ENCODE results near the gene TRMT10B.
"Not testable (repeated sequence)": the region's sequence is repeated elsewhere in the genome, so short reads cannot be mapped to it uniquely, and the experiment has no call there.

Gene TRMT10B

GRCh38 chr9:37801287-37801850 lies 47.8 kb downstream of the TRMT10B start:
- H3K4me3 ChIP-seq (ENCODE audit: low read depth, low read length): peak overlapping the region; percentile 99
- TF ChIP-seq CTCF (IDR thresholded peaks at IDR 0.05; ENCODE audit: insufficient read depth, low read length, missing control alignments): no peak
- POLR2A ChIA-PET: interaction anchor here (0.8 to 1.2 kb wide), 3 partner anchors 8 to 209 kb away, joined by 4 to 5 read pairs (median 4); partner anchors contain the start of gene TOMM5
- no peak for DNase-seq (ENCODE audit: low read depth, low spot score)
- CTCF ChIA-PET: interaction anchor here (1.3 to 1.8 kb wide), 2 partner anchors 18 to 53 kb away, joined by 4 to 5 read pairs; no protein-coding TSS in a partner anchor

- DNase-seq (ENCODE audit: low read depth, low spot score): no peak
- ChIA-PET CTCF (interaction anchor here (0.7 kb wide), 1 partner anchor 57 kb away, joined by 3 read pairs; no protein-coding TSS in a partner anchor), POLR2A (interaction anchor here (0.8 to 1.2 kb wide), 3 partner anchors 8 to 210 kb away, joined by 4 to 5 read pairs (median 4); partner anchors contain the start of gene TOMM5)
- peak overlapping the region; percentile 99 for H3K4me3 ChIP-seq (ENCODE audit: low read depth, low read length)
- TF ChIP-seq CTCF (IDR thresholded peaks at IDR 0.05; ENCODE audit: insufficient read depth, low read length, missing control alignments): no peak
These were observed 48.5 kb downstream of the TRMT10B start for GRCh38 chr9:37801959-37802711.

- no peak for TF ChIP-seq CTCF (IDR thresholded peaks at IDR 0.05; ENCODE audit: insufficient read depth, low read length, missing control alignments)
- ChIA-PET CTCF (no interaction called here), POLR2A (no interaction called here)
- DNase-seq (ENCODE audit: low read depth, low spot score): no peak
- no peak overlapping the region for H3K4me3 ChIP-seq (ENCODE audit: low read depth, low read length)
These were observed 52.7 kb downstream of the TRMT10B start for GRCh38 chr9:37806271-37806670.

- H3K4me3 ChIP-seq (ENCODE audit: low read depth, low read length); DNase-seq (ENCODE audit: low read depth, low spot score): not testable (repeated sequence)
- CTCF ChIA-PET: interaction anchor here (0.7 kb wide), 1 partner anchor 1783 kb away, joined by 3 read pairs; no protein-coding TSS in a partner anchor
- POLR2A ChIA-PET: interaction anchor here (0.9 kb wide), 1 partner anchor 8 kb away, joined by 4 read pairs; no protein-coding TSS in a partner anchor
These were observed 56.1 kb downstream of the TRMT10B start for GRCh38 chr9:37809676-37810075.

- ChIA-PET CTCF (interaction anchor here (1.2 to 1.3 kb wide), 3 partner anchors 8 to 45 kb away, joined by 3 to 6 read pairs (median 5); no protein-coding TSS in a partner anchor), POLR2A (no interaction called here)
- no peak for TF ChIP-seq CTCF (IDR thresholded peaks at IDR 0.05; ENCODE audit: insufficient read depth, low read length, missing control alignments)
- DNase-seq (ENCODE audit: low read depth, low spot score): no peak
- H3K4me3 ChIP-seq (ENCODE audit: low read depth, low read length): no peak overlapping the region
These were observed 58.4 kb downstream of the TRMT10B start for GRCh38 chr9:37811906-37812476.

GRCh38 chr9:37812773-37813379 lies 59.3 kb downstream of the TRMT10B start:
- DNase-seq (ENCODE audit: low read depth, low spot score): no peak
- ChIA-PET CTCF (interaction anchor here (0.9 to 1.2 kb wide), 2 partner anchors 9 to 45 kb away, joined by 3 read pairs; no protein-coding TSS in a partner anchor), POLR2A (no interaction called here)
- TF ChIP-seq CTCF (IDR thresholded peaks at IDR 0.05; ENCODE audit: insufficient read depth, low read length, missing control alignments): no peak
- no peak overlapping the region for H3K4me3 ChIP-seq (ENCODE audit: low read depth, low read length)
